PC-9 (cell line): ENCODE results near the gene GP1BB. TPM values are rescaled to one million over a fixed set of nuclear protein-coding genes. Genes with fewer than 3 reads are reported as not detected.

Source experiments
- BruUV-seq: library from RNA; stranded (reverse); fragments of 400-500 nt; replicated peaks from 2 replicates; lab custom pipeline; 2021; lab: Mats Ljungman, UMichigan
- CTCF ChIA-PET: fragments of 300-600 bp; sonication (Branson Sonifier 250); formaldehyde crosslinking; loops from one replicate; lab custom pipeline; 2022; ENCODE audit warnings: antibody characterized with exemption; lab: Charles Lee
- POLR2A ChIA-PET: fragments of 300-600 bp; sonication (Branson Sonifier 250); formaldehyde crosslinking; loops from one replicate; lab custom pipeline; 2022; ENCODE audit warnings: antibody characterized with exemption; ENCODE audit not compliant: unreplicated experiment; lab: Charles Lee
- DNase-seq, 2 experiments: peaks; one replicate each; pipeline versions ENCODE4 v3.0.0 to v3.0.0-alpha.2; 2015 to 2022; ENCODE audit warnings: mixed read lengths in 1 of 2
- H2AFZ ChIP-seq: fragments of 200-600 bp; sonication (generic); 2 replicates; pipeline ENCODE4 v1.8.1; 2017; ENCODE audit warnings: antibody characterized with exemption
- H3F3A ChIP-seq: fragments of 200-600 bp; sonication (generic); 2 replicates; pipeline ENCODE4 v1.8.1; 2017; ENCODE audit warnings: antibody characterized with exemption, mild to moderate bottlenecking, low read depth; ENCODE audit not compliant: insufficient read depth
- H3K27ac ChIP-seq: fragments of 200-600 bp; sonication (generic); 2 replicates; pipeline ENCODE4 v1.6.1; 2016; ENCODE audit warnings: mixed run types
- H3K27me3 ChIP-seq: fragments of 200-600 bp; sonication (generic); 2 replicates; pipeline ENCODE4 v1.6.1; 2016; ENCODE audit warnings: low read depth, mixed run types; ENCODE audit not compliant: insufficient read depth
- H3K36me3 ChIP-seq: fragments of 200-600 bp; sonication (generic); 2 replicates; pipeline ENCODE4 v1.6.1; 2016; ENCODE audit warnings: low read depth, mixed run types
- H3K4me1 ChIP-seq: fragments of 200-600 bp; sonication (generic); replicated peaks from 2 replicates; pipeline ENCODE4 v1.6.1; 2016; ENCODE audit warnings: mixed run types; ENCODE audit not compliant: insufficient read depth
- H3K4me2 ChIP-seq: fragments of 200-600 bp; sonication (generic); 2 replicates; pipeline ENCODE4 v1.6.1; 2017; ENCODE audit warnings: mixed run types
- H3K4me3 ChIP-seq: fragments of 200-600 bp; sonication (generic); 2 replicates; pipeline ENCODE4 v1.6.1; 2016; ENCODE audit warnings: mixed run types
- H3K79me2 ChIP-seq: fragments of 200-600 bp; sonication (generic); 2 replicates; pipeline ENCODE4 v1.6.1; 2017; ENCODE audit warnings: low read depth, mixed run types
- H3K9me2 ChIP-seq: fragments of 200-600 bp; sonication (generic); 2 replicates; pipeline ENCODE4 v1.8.1; 2017; ENCODE audit warnings: mild to moderate bottlenecking; ENCODE audit not compliant: insufficient read depth
- H3K9me3 ChIP-seq: fragments of 200-600 bp; sonication (generic); 2 replicates; pipeline ENCODE4 v1.8.1; 2016; ENCODE audit warnings: low read depth; ENCODE audit not compliant: insufficient read depth
- H4K20me1 ChIP-seq: fragments of 200-600 bp; sonication (generic); 2 replicates; pipeline ENCODE4 v1.8.1; 2017; ENCODE audit not compliant: insufficient read depth
- EZH2 ChIP-seq: fragments of 200-600 bp; sonication (generic); IDR thresholded peaks from 2 replicates; pipeline ENCODE4 v1.8.0; 2017; ENCODE audit warnings: antibody characterized with exemption, low read depth
- intact Hi-C: fragments of 100-400 bp; cut with micrococcal nuclease; formaldehyde crosslinking; loops from one replicate; pipeline ENCODE4 v1.10.0; 2022; ENCODE audit not compliant: unreplicated experiment
- total RNA-seq: library from RNA; stranded (reverse); gene quantifications from 2 replicates; pipeline ENCODE4 v1.2.3, GENCODE V29; 2021
- TF ChIP-seq, protein P1 (sequence below): fragments of 200-600 bp; sonication (generic); conservative IDR thresholded peaks from 2 replicates; pipeline ENCODE4 v1.6.1; 2017; ENCODE audit warnings: mixed run types, antibody characterized with exemption, mild to moderate bottlenecking, moderate library complexity

The GP1BB gene
- total RNA-seq, 1 experiment from 2014 or later: 0.35 TPM

- Histone ChIP-seq H3K4me3 (no peak overlapping the region), H3K27ac (no peak overlapping the region), H3K9me2 (no peaks in the 10 kb centered on the region), H3F3A (no peaks in the 10 kb centered on the region), H4K20me1 (no peaks in the 10 kb centered on the region), H2AFZ (no peak overlapping the region), H3K36me3 (no peaks in the 10 kb centered on the region), H3K4me2 (no peak overlapping the region), H3K27me3 (no peaks in the 10 kb centered on the region), H3K4me1 (no peaks in the 10 kb centered on the region), H3K9me3 (no peaks in the 10 kb centered on the region), H3K79me2 (no peaks in the 10 kb centered on the region)
- CTCF ChIA-PET: interaction anchor here (1.0 kb wide), 1 partner anchor 168 kb away, joined by 3 read pairs; no protein-coding TSS in a partner anchor
- TF ChIP-seq EZH2: no peak
- TF ChIP-seq, protein P1, sequence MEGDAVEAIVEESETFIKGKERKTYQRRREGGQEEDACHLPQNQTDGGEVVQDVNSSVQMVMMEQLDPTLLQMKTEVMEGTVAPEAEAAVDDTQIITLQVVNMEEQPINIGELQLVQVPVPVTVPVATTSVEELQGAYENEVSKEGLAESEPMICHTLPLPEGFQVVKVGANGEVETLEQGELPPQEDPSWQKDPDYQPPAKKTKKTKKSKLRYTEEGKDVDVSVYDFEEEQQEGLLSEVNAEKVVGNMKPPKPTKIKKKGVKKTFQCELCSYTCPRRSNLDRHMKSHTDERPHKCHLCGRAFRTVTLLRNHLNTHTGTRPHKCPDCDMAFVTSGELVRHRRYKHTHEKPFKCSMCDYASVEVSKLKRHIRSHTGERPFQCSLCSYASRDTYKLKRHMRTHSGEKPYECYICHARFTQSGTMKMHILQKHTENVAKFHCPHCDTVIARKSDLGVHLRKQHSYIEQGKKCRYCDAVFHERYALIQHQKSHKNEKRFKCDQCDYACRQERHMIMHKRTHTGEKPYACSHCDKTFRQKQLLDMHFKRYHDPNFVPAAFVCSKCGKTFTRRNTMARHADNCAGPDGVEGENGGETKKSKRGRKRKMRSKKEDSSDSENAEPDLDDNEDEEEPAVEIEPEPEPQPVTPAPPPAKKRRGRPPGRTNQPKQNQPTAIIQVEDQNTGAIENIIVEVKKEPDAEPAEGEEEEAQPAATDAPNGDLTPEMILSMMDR: no peak
- intact Hi-C loops: no loop called here
- BruUV-seq: no TSS peak
- POLR2A ChIA-PET: no interaction called here
- no peak for DNase-seq
Measured at GRCh38 chr22:19742160-19743066, 19.1 kb downstream of the GP1BB start.

- ChIA-PET CTCF (no interaction called here), POLR2A (interaction anchor here (0.6 kb wide), 1 partner anchor 211 kb away, joined by 4 read pairs; no protein-coding TSS in a partner anchor)
- no TSS peak for BruUV-seq
- Histone ChIP-seq H3F3A (no peaks in the 10 kb centered on the region), H3K4me2 (no peak overlapping the region), H2AFZ (no peak overlapping the region), H3K9me2 (no peaks in the 10 kb centered on the region), H3K27me3 (no peaks in the 10 kb centered on the region), H3K4me3 (no peak overlapping the region), H3K4me1 (no peaks in the 10 kb centered on the region), H4K20me1 (no peaks in the 10 kb centered on the region), H3K9me3 (no peaks in the 10 kb centered on the region), H3K36me3 (no peaks in the 10 kb centered on the region), H3K27ac (no peak overlapping the region), H3K79me2 (no peaks in the 10 kb centered on the region)
- TF ChIP-seq EZH2: no peak
- TF ChIP-seq, protein P1: no peak
- intact Hi-C loops: no loop called here
- no peak for DNase-seq
Measured at GRCh38 chr22:19743081-19743480, 19.7 kb downstream of the GP1BB start.

GRCh38 chr22:19743651-19744050 lies 20.3 kb downstream of the GP1BB start:
- no TSS peak for BruUV-seq

More at GRCh38 chr22:19743651-19744050, 20.3 kb downstream of the GP1BB start:
- Histone ChIP-seq H3K9me2 (no peaks in the 10 kb centered on the region), H3K4me1 (no peaks in the 10 kb centered on the region), H3K79me2 (no peaks in the 10 kb centered on the region), H3K27ac (no peak overlapping the region), H2AFZ (no peak overlapping the region), H4K20me1 (no peaks in the 10 kb centered on the region), H3F3A (no peaks in the 10 kb centered on the region), H3K4me2 (no peak overlapping the region), H3K27me3 (no peaks in the 10 kb centered on the region), H3K36me3 (no peaks in the 10 kb centered on the region), H3K4me3 (no peak overlapping the region), H3K9me3 (no peaks in the 10 kb centered on the region)
- no peak for DNase-seq
- ChIA-PET CTCF (no interaction called here), POLR2A (interaction anchor here (0.6 kb wide), 1 partner anchor 210 kb away, joined by 4 read pairs; no protein-coding TSS in a partner anchor)
- intact Hi-C loops: no loop called here
- TF ChIP-seq, protein P1: no peak
- TF ChIP-seq EZH2: no peak
